GM12865 (cell line): ENCODE measurements around the gene CANX.

Experiments used
- DNase-seq: peaks from one replicate; pipeline ENCODE4 v3.0.0; 2010; ENCODE audit warnings: low read depth
- H3K4me3 ChIP-seq: 2 replicates; pipeline ENCODE4 v1.5.1; 2011; ENCODE audit warnings: mild to moderate bottlenecking, low read depth, low read length, control low read depth
- TF ChIP-seq, protein P1 (sequence below): IDR thresholded peaks from 2 replicates; pipeline ENCODE4 v1.5.1; 2011; ENCODE audit warnings: low read length, control low read depth, low read depth, inconsistent platforms; ENCODE audit not compliant: insufficient read depth; ENCODE audit errors: missing control alignments

Gene CANX

DNA sequence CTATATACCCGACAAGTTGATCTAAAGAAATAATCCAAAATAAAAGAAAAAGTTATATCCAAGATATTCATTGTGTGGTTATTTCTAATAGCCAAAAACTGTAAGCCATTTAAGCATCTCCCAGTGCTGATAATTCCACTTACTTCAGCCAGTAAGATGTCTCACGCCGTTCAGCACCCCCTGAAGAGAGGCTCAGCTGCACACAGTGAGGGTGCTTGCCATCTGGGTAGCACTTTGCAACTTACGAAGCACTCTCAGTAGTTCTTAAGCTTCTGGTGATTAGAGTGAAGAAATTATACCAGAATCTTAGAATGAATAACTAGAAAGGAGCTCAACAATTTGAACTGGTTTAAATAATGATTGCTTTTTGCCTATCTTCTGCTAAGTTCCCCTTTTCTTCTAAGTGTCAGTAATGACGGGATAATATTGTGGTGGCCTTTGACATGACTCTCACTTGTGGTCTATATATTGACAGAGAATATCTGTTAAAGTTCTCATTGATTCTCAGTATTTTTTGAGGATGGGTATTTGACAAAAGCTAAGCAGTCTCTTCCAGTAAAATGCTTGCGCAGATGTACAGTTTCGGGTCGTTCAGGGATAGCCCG lies 68.8 kb downstream of the CANX start:
- TF ChIP-seq, protein P1, sequence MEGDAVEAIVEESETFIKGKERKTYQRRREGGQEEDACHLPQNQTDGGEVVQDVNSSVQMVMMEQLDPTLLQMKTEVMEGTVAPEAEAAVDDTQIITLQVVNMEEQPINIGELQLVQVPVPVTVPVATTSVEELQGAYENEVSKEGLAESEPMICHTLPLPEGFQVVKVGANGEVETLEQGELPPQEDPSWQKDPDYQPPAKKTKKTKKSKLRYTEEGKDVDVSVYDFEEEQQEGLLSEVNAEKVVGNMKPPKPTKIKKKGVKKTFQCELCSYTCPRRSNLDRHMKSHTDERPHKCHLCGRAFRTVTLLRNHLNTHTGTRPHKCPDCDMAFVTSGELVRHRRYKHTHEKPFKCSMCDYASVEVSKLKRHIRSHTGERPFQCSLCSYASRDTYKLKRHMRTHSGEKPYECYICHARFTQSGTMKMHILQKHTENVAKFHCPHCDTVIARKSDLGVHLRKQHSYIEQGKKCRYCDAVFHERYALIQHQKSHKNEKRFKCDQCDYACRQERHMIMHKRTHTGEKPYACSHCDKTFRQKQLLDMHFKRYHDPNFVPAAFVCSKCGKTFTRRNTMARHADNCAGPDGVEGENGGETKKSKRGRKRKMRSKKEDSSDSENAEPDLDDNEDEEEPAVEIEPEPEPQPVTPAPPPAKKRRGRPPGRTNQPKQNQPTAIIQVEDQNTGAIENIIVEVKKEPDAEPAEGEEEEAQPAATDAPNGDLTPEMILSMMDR, result no peak
- no peak for DNase-seq
- H3K4me3 ChIP-seq, result no peak overlapping the region

DNA sequence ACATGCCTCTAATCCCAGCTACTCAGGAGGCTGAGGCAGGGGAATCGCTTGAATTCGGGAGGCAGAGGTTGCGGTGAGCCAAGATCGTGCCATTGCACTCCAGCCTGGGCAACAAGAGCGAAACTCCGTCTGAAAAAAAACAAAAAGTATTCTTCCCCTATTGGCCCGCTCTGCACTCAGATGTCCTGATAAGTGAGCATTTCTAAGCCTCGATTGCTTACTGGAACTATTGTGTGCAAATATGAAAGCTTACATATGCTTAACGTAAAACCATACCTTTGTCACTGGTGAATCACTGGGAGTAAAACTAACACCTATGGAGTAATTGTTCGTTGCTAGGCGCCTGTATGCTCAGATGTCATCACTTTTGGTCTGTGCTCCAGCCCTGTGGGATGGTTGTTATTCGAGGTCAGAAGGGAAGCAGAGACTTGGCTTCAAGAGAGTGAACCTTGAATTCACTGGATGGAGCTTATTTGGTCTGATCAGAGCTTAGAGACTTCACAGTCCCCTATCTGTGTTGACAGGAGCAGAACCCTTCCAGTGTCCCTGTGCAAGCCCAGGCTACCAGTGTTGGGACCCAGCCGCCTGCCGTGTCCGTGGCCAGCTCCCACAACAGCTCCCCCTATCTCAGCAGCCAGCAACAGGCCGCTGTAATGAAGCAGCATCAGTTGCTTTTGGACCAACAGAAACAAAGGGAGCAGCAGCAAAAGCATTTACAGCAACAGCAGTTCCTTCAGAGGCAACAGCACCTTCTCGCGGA lies 69.7 kb downstream of the CANX start:
- no peak for DNase-seq
- TF ChIP-seq, protein P1, result no peak
- H3K4me3 ChIP-seq, result no peak overlapping the region

DNA sequence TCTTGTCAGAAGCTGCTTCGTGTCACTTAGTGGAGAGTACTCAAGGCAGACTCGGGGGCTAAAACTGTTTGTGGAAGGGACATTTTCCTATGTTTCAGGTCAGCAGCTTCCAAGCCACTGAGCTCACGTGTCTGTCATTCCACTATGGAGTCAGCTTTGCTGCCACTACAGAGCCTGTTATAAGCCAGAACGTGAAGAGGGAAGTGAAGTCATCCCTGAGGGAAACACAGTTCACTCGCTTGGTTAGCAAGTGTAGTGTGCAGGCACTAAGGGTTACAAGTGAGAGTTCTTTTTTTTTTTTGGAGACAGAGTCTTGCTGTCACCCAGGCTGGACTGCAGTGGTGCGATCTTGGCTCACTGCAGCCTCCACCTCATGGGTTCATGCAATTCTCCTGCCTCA lies 70.5 kb downstream of the CANX start:
- TF ChIP-seq, protein P1, result no peak
- H3K4me3 ChIP-seq, result no peak overlapping the region
- no peak for DNase-seq

DNA sequence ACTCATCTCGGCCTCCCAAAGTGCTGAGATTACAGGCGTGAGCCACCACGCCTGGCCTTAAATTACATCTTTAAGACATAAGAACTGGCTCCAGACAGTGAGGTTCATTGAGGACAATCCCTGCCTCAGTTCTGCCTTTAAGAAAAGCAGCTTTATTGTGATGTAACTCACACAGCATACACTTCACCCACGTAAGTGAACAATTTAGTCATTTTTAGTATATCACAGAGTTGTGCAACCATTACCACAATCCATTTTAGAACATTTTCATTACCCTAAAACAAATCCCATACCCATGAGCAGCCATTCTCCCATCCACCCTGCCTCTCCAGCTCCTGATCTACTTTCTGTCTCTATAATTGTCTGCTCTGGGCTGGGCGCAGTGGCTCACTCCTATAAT lies 71.0 kb downstream of the CANX start:
- DNase-seq, result no peak
- TF ChIP-seq, protein P1, result no peak
- H3K4me3 ChIP-seq, result no peak overlapping the region

DNA sequence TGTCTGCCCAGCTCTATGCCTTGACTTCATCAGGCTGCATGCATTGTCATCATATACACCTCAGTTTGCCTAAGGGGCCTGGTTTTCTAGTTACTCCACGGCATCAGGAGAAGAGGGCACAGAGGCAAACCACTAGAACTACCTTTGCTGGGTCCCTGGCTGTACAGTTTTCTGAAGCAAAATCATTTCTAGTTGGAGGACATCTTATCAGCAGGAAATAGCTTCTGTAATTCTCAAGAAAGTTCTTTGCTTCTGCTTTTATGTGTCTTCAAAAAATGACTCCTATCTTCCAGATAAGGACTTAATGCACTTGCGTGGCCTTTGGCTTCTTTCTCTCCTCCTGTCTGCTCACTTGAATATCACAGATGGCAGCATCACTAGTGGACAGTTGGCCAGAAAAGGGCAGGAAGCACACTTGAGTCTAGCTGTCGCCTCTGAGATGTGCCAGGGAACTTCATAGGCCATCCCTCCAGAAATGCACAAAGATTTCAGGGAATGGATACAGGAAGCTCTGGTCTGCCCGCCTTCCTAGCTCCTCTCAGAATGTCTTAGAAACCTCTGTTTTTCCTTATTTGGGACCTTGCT lies 72.6 kb downstream of the CANX start:
- TF ChIP-seq, protein P1, result no peak
- H3K4me3 ChIP-seq, result no peak overlapping the region
- DNase-seq, result no peak

DNA sequence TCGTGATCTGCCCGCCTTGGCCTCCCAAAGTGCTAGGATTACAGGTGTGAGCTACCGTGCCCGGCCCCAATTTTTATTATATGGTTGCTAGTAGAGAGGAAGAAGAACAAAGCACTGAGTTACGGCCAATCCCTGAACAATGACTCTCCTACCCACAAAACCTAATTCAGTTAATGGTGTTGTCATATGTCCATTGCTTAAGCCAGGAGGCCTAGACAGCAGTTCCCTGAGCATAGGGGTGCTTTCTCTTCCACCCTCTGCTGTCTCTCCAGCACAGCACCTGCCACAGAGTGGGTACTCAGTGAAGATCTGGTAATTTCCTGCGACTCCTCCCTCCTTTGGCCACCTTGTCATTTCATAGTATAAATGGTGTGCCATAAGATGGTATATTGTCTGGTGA lies 73.6 kb downstream of the CANX start:
- H3K4me3 ChIP-seq, result no peak overlapping the region
- DNase-seq, result no peak
- TF ChIP-seq, protein P1, result no peak
